ENCODE measurements around the gene RHEB. TPM values are rescaled to one million over a fixed set of nuclear protein-coding genes. Genes with fewer than 3 reads are reported as not detected.

Gene RHEB
- total RNA-seq, 1 experiment from 2014 or later = 203 TPM

GRCh38 chr7:151430391-151431205 is 89.1 kb downstream of the RHEB start:
- H3K27ac ChIP-seq = no peak overlapping the region
- H3K9me3 ChIP-seq (replicated peaks) = no peaks in the 10 kb centered on the region
- no peak for DNase-seq (ENCODE audit: low read depth in 1 of 2, low spot score in 2 of 2)
- peaks cover 46% of the 10 kb centered on the region for H3K4me1 ChIP-seq (replicated peaks)
- no peaks in the 10 kb centered on the region for H3K36me3 ChIP-seq
- no peaks in the 10 kb centered on the region for H3K27me3 ChIP-seq (replicated peaks)
- no peak overlapping the region for H3K4me3 ChIP-seq

- no peaks in the 10 kb centered on the region for H3K9me3 ChIP-seq (replicated peaks)
- no peaks in the 10 kb centered on the region for H3K36me3 ChIP-seq
- no peak overlapping the region; the same call in 1 of the 2 replicates for H3K27ac ChIP-seq
Observed at GRCh38 chr7:151429560-151430331, 89.9 kb downstream of the RHEB start.

GRCh38 chr7:151429237-151429559 is 90.5 kb downstream of the RHEB start:
- Histone ChIP-seq H3K9me3 (replicated peaks) (no peaks in the 10 kb centered on the region), H3K4me1 (replicated peaks) (peaks cover 60% of the 10 kb centered on the region), H3K27ac (peak overlapping the region; percentile 53), H3K4me3 (no peak overlapping the region), H3K36me3 (no peaks in the 10 kb centered on the region), H3K27me3 (replicated peaks) (no peaks in the 10 kb centered on the region)
- no peak for DNase-seq (ENCODE audit: low read depth in 1 of 2, low spot score in 2 of 2)

More at GRCh38 chr7:151429560-151430331, 89.9 kb downstream of the RHEB start:
- Histone ChIP-seq H3K27me3 (replicated peaks) (no peaks in the 10 kb centered on the region), H3K4me3 (no peak overlapping the region), H3K4me1 (replicated peaks) (peaks cover 55% of the 10 kb centered on the region)
- DNase-seq (ENCODE audit: low read depth in 1 of 2, low spot score in 2 of 2) = peak in 1 of 2 experiments; percentile 25

- H3K36me3 ChIP-seq = no peaks in the 10 kb centered on the region
- peak; percentile 74 to 85 for DNase-seq (ENCODE audit: low read depth in 1 of 2, low spot score in 2 of 2)
- peaks cover 62% of the 10 kb centered on the region for H3K4me1 ChIP-seq (replicated peaks)
- no peaks in the 10 kb centered on the region for H3K9me3 ChIP-seq (replicated peaks)
- H3K27ac ChIP-seq = peak overlapping the region; percentile 53
- no peaks in the 10 kb centered on the region for H3K27me3 ChIP-seq (replicated peaks)
- H3K4me3 ChIP-seq = no peak overlapping the region
Observed at GRCh38 chr7:151428378-151429236, 91.1 kb downstream of the RHEB start.

GRCh38 chr7:151427705-151428377 is 91.9 kb downstream of the RHEB start:
- Histone ChIP-seq H3K4me3 (no peak overlapping the region), H3K36me3 (no peaks in the 10 kb centered on the region), H3K9me3 (replicated peaks) (no peaks in the 10 kb centered on the region), H3K4me1 (replicated peaks) (peaks cover 62% of the 10 kb centered on the region), H3K27me3 (replicated peaks) (no peaks in the 10 kb centered on the region), H3K27ac (peak overlapping the region; percentile 53)
- no peak for DNase-seq (ENCODE audit: low read depth in 1 of 2, low spot score in 2 of 2)

GRCh38 chr7:151426904-151427704 is 92.6 kb downstream of the RHEB start:
- H3K9me3 ChIP-seq (replicated peaks) = no peaks in the 10 kb centered on the region
- no peaks in the 10 kb centered on the region for H3K27me3 ChIP-seq (replicated peaks)
- H3K27ac ChIP-seq = no peak overlapping the region
- peaks cover 62% of the 10 kb centered on the region for H3K4me1 ChIP-seq (replicated peaks)
- DNase-seq (ENCODE audit: low read depth in 1 of 2, low spot score in 2 of 2) = no peak
- no peak overlapping the region for H3K4me3 ChIP-seq
- H3K36me3 ChIP-seq = no peaks in the 10 kb centered on the region

GRCh38 chr7:151426441-151426903 is 93.2 kb downstream of the RHEB start:
- H3K27ac ChIP-seq = peak overlapping the region; percentile 11; the same call in 1 of the 2 replicates
- DNase-seq (ENCODE audit: low read depth in 1 of 2, low spot score in 2 of 2) = peak; percentile 84 to 86
- H3K9me3 ChIP-seq (replicated peaks) = no peaks in the 10 kb centered on the region
- H3K4me3 ChIP-seq = no peak overlapping the region
- H3K36me3 ChIP-seq = no peaks in the 10 kb centered on the region
- no peaks in the 10 kb centered on the region for H3K27me3 ChIP-seq (replicated peaks)
- H3K4me1 ChIP-seq (replicated peaks) = peaks cover 62% of the 10 kb centered on the region

GRCh38 chr7:151425670-151426440 is 93.8 kb downstream of the RHEB start:
- Histone ChIP-seq H3K4me3 (no peak overlapping the region), H3K4me1 (replicated peaks) (peaks cover 62% of the 10 kb centered on the region), H3K9me3 (replicated peaks) (no peaks in the 10 kb centered on the region), H3K27me3 (replicated peaks) (no peaks in the 10 kb centered on the region), H3K36me3 (no peaks in the 10 kb centered on the region), H3K27ac (peak overlapping the region; percentile 11; the same call in 1 of the 2 replicates)
- peak in 1 of 2 experiments; percentile 60 for DNase-seq (ENCODE audit: low read depth in 1 of 2, low spot score in 2 of 2)

- Histone ChIP-seq H3K27ac (no peak overlapping the region), H3K36me3 (no peaks in the 10 kb centered on the region), H3K4me1 (replicated peaks) (peaks cover 57% of the 10 kb centered on the region), H3K4me3 (no peak overlapping the region), H3K27me3 (replicated peaks) (no peaks in the 10 kb centered on the region), H3K9me3 (replicated peaks) (no peaks in the 10 kb centered on the region)
- peak in 1 of 2 experiments; percentile 31 for DNase-seq (ENCODE audit: low read depth in 1 of 2, low spot score in 2 of 2)
Observed at GRCh38 chr7:151424799-151425198, 94.9 kb downstream of the RHEB start.

GRCh38 chr7:151423936-151424335 is 95.8 kb downstream of the RHEB start:
- Histone ChIP-seq H3K4me3 (no peak overlapping the region), H3K27me3 (replicated peaks) (no peaks in the 10 kb centered on the region), H3K36me3 (no peaks in the 10 kb centered on the region), H3K9me3 (replicated peaks) (no peaks in the 10 kb centered on the region), H3K27ac (no peak overlapping the region), H3K4me1 (replicated peaks) (peaks cover 49% of the 10 kb centered on the region)
- no peak for DNase-seq (ENCODE audit: low read depth in 1 of 2, low spot score in 2 of 2)

GRCh38 chr7:151423226-151423625 is 96.5 kb downstream of the RHEB start:
- Histone ChIP-seq H3K4me1 (replicated peaks) (peaks cover 42% of the 10 kb centered on the region), H3K27me3 (replicated peaks) (no peaks in the 10 kb centered on the region), H3K27ac (no peak overlapping the region), H3K9me3 (replicated peaks) (no peaks in the 10 kb centered on the region), H3K4me3 (no peak overlapping the region), H3K36me3 (no peaks in the 10 kb centered on the region)
- no peak for DNase-seq (ENCODE audit: low read depth in 1 of 2, low spot score in 2 of 2)

GRCh38 chr7:151422212-151422611 is 97.5 kb downstream of the RHEB start:
- DNase-seq (ENCODE audit: low read depth in 1 of 2, low spot score in 2 of 2) = no peak
- no peaks in the 10 kb centered on the region for H3K36me3 ChIP-seq
- H3K4me1 ChIP-seq (replicated peaks) = peaks cover 31% of the 10 kb centered on the region
- H3K4me3 ChIP-seq = no peak overlapping the region
- H3K27ac ChIP-seq = no peak overlapping the region
- no peaks in the 10 kb centered on the region for H3K9me3 ChIP-seq (replicated peaks)
- no peaks in the 10 kb centered on the region for H3K27me3 ChIP-seq (replicated peaks)
